Measurements from ENCODE around the gene MRPS30. TPM values are rescaled to one million over a fixed set of nuclear protein-coding genes. Genes with fewer than 3 reads are reported as not detected.
"Not testable (repeated sequence)": the region's sequence is repeated elsewhere in the genome, so short reads cannot be mapped to it uniquely, and the experiment has no call there.

MRPS30 gene
- total RNA-seq, 1 donor from 2014 or later = 87.4 TPM

DNA sequence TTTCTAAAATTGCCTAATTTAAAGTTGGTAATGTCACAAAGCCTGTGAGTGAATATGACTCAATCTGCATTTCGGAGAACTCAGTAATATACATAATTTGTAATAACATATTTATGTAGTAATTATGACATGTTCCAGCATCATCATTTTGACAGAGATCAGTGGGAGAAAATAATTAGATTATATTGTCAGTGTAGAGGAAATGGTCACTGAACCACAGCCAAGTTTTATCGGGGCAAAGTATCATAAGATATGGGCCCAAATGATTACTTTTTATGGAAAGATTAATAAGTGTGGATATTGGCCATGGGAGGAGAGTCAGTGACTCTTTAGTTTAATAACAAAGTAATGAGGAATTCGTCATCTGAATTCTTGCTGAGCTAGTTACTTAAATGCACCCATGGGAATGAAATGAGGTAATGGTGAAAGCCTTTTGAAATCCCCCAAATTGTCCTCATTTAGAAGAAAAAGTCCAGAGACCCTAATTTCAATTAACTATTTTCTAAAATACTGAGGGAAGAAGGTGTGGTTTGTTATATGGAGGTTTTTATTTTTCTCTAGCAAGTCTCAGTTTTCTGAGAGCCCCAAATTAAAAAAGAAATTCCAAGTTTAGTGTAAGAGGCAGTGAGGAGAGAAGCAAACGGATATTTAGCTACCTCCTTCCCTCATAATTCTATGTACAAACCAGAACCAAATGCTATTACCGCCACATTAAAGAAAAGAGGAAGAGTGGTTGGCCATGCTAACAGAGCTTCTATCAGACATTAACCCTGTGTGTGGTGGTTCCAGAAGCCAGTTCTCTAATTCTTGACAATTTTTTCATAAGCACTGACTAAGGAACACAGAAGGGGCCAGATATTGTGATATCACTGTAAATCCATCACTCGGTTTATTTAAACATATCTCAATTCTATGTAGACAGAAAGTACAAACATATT is 37.7 kb upstream of the MRPS30 start:
- H3F3A ChIP-seq (ENCODE audit: low read depth) = no peaks in the 10 kb centered on the region
- H3K9ac ChIP-seq = no peak overlapping the region
- H3K4me2 ChIP-seq = no peak overlapping the region
- no peak overlapping the region for H3K27ac ChIP-seq
- H3K4me1 ChIP-seq = no peaks in the 10 kb centered on the region
- no peaks in the 10 kb centered on the region for H3K79me2 ChIP-seq (ENCODE audit: low read depth)
- H3K27ac Mint-ChIP-seq = no peak overlapping the region
- no peaks in the 10 kb centered on the region for H3K27me3 ChIP-seq
- no peak overlapping the region for H3K4me3 ChIP-seq
- no peak overlapping the region for H2AFZ ChIP-seq (replicated peaks)
- no peaks in the 10 kb centered on the region for H3K36me3 Mint-ChIP-seq
- no peak overlapping the region for H3K4me3 Mint-ChIP-seq
- no peaks in the 10 kb centered on the region for H4K20me1 ChIP-seq (ENCODE audit: low read depth)
- no peaks in the 10 kb centered on the region for H3K4me1 Mint-ChIP-seq
- H3K27me3 Mint-ChIP-seq (ENCODE audit: insufficient read depth, low read depth) = peaks cover 2% of the 10 kb centered on the region
- no peaks in the 10 kb centered on the region for H3K36me3 ChIP-seq
- DNase-seq (ENCODE audit: low spot score) = no peak
- H3K9me3 Mint-ChIP-seq = no peaks in the 10 kb centered on the region
- no peaks in the 10 kb centered on the region for H3K9me3 ChIP-seq (ENCODE audit: low read depth)
- TF ChIP-seq EZH2 (IDR thresholded peaks at IDR 0.05) = no peak
- no peak for TF ChIP-seq EZH2phosphoT487 (IDR thresholded peaks at IDR 0.05)
- TF ChIP-seq CTCF (IDR thresholded peaks at IDR 0.05) = no peak

DNA sequence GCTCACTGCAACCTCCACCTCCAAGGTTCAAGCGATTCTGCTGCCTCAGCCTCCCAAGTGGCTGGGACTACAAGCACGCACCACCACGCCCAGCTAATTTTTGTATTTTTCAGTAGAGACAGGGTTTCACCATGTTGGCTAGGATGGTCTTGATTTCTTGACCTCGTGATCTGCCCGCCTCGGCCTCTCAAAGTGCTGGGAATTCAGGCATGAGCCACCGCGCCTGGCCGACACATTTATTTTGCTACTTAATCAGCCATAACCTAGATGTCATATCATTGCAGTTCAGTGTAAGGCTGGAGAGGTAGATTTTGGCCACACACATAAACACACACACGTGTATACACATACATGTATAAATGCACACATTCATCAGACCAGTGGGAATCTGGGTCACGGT is 36.4 kb upstream of the MRPS30 start:
- not testable (repeated sequence) for H3K79me2 ChIP-seq (ENCODE audit: low read depth)

GRCh38 chr5:44774279-44774880 is 34.4 kb upstream of the MRPS30 start:
- TF ChIP-seq CTCF (IDR thresholded peaks at IDR 0.05) (peak; percentile 70), EZH2 (IDR thresholded peaks at IDR 0.05) (no peak)
- Histone ChIP-seq H3K27ac (no peak overlapping the region), H2AFZ (replicated peaks) (no peak overlapping the region), H4K20me1 (ENCODE audit: low read depth) (no peaks in the 10 kb centered on the region), H3K27me3 (no peaks in the 10 kb centered on the region), H3K79me2 (ENCODE audit: low read depth) (no peaks in the 10 kb centered on the region), H3K36me3 (no peaks in the 10 kb centered on the region), H3K9ac (no peak overlapping the region), H3K4me2 (no peak overlapping the region), H3F3A (ENCODE audit: low read depth) (no peaks in the 10 kb centered on the region), H3K4me1 (no peaks in the 10 kb centered on the region), H3K4me3 (no peak overlapping the region), H3K9me3 (ENCODE audit: low read depth) (no peaks in the 10 kb centered on the region)
- Mint-ChIP-seq H3K27me3 (ENCODE audit: insufficient read depth, low read depth) (peaks cover 2% of the 10 kb centered on the region), H3K9me3 (no peaks in the 10 kb centered on the region), H3K36me3 (no peaks in the 10 kb centered on the region), H3K4me1 (no peaks in the 10 kb centered on the region), H3K27ac (no peak overlapping the region), H3K4me3 (no peak overlapping the region)
- peak; percentile 59 for DNase-seq (ENCODE audit: low spot score)

More for the DNA sequence above, 36.4 kb upstream of the MRPS30 start:
- not testable (repeated sequence) for H3K4me2 ChIP-seq; H2AFZ ChIP-seq (replicated peaks); H3K4me1 Mint-ChIP-seq; H3K27ac Mint-ChIP-seq; H3K9ac ChIP-seq; H3K9me3 Mint-ChIP-seq; H3F3A ChIP-seq (ENCODE audit: low read depth); H3K27me3 Mint-ChIP-seq (ENCODE audit: insufficient read depth, low read depth); H3K36me3 ChIP-seq; H3K27me3 ChIP-seq; H4K20me1 ChIP-seq (ENCODE audit: low read depth); H3K4me3 Mint-ChIP-seq; DNase-seq (ENCODE audit: low spot score); H3K36me3 Mint-ChIP-seq; H3K4me1 ChIP-seq; H3K4me3 ChIP-seq; H3K27ac ChIP-seq; H3K9me3 ChIP-seq (ENCODE audit: low read depth)

DNA sequence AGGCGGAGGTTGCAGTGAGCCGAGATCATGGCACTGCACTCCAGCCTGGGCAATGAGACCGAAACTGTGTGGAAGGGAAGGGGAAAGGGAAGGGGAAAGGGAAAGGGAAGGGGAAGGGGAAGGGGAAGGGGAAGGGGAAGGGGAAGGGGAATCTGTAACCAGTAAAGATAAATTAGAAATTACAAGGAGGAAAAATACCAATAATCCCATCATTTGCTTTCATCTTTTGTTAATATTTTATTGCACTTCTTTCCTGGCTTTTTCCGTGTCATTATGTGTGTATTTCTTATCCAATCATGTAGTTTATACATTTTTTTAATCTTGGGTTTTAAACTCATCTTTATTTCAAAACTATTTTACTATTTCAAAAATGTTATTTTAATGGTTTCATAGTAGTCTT is 29.6 kb upstream of the MRPS30 start:
- Histone ChIP-seq H3F3A (ENCODE audit: low read depth) (no peaks in the 10 kb centered on the region), H3K79me2 (ENCODE audit: low read depth) (no peaks in the 10 kb centered on the region), H2AFZ (replicated peaks) (no peak overlapping the region), H3K4me3 (no peak overlapping the region), H3K36me3 (no peaks in the 10 kb centered on the region), H3K4me1 (no peaks in the 10 kb centered on the region), H3K9me3 (ENCODE audit: low read depth) (no peaks in the 10 kb centered on the region), H3K27ac (no peak overlapping the region), H4K20me1 (ENCODE audit: low read depth) (no peaks in the 10 kb centered on the region), H3K4me2 (no peak overlapping the region), H3K9ac (no peak overlapping the region), H3K27me3 (no peaks in the 10 kb centered on the region)
- H3K27ac Mint-ChIP-seq = no peak overlapping the region
- H3K9me3 Mint-ChIP-seq = no peaks in the 10 kb centered on the region
- no peaks in the 10 kb centered on the region for H3K27me3 Mint-ChIP-seq (ENCODE audit: insufficient read depth, low read depth)
- DNase-seq (ENCODE audit: low spot score) = no peak
- H3K4me1 Mint-ChIP-seq = no peaks in the 10 kb centered on the region
- no peak overlapping the region for H3K4me3 Mint-ChIP-seq
- no peaks in the 10 kb centered on the region for H3K36me3 Mint-ChIP-seq
- TF ChIP-seq CTCF (IDR thresholded peaks at IDR 0.05) (no peak), EZH2phosphoT487 (IDR thresholded peaks at IDR 0.05) (no peak), EZH2 (IDR thresholded peaks at IDR 0.05) (no peak)
